ENCODE results near the gene L3MBTL4. TPM values are rescaled to one million over a fixed set of nuclear protein-coding genes. Genes with fewer than 3 reads are reported as not detected.

L3MBTL4 gene
- total RNA-seq, 6 experiments from 2014 or later = 8.2 to 16.0 (median 11.3) TPM

DNA sequence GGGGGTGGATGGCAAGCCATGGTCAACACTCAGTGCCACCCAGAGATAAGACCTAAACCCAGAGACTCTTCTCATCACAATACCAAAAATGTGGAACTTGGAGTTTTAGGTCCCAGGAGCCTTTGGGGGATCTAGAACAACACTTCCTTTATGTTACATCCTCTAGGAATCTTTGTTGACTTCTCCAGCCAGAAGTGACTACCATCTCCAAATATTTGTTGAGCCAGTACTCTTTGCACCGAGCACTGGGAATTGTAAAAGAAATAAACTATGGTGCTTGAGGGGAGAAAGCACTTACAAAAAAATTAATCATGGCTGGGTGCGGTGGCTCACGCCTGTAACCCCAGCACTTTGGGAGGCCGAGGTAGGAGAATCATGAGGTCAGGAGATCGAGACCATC is 399.3 kb downstream of the L3MBTL4 start:
- Histone ChIP-seq H3K27ac (no peak overlapping the region), H3K36me3 (no peaks in the 10 kb centered on the region), H3K9me3 (no peaks in the 10 kb centered on the region), H3K4me1 (no peaks in the 10 kb centered on the region), H3K4me3 (no peak overlapping the region), H3K27me3 (no peaks in the 10 kb centered on the region)
- DNase-seq (no peak), ATAC-seq (no peak)
- TF ChIP-seq, protein P1, sequence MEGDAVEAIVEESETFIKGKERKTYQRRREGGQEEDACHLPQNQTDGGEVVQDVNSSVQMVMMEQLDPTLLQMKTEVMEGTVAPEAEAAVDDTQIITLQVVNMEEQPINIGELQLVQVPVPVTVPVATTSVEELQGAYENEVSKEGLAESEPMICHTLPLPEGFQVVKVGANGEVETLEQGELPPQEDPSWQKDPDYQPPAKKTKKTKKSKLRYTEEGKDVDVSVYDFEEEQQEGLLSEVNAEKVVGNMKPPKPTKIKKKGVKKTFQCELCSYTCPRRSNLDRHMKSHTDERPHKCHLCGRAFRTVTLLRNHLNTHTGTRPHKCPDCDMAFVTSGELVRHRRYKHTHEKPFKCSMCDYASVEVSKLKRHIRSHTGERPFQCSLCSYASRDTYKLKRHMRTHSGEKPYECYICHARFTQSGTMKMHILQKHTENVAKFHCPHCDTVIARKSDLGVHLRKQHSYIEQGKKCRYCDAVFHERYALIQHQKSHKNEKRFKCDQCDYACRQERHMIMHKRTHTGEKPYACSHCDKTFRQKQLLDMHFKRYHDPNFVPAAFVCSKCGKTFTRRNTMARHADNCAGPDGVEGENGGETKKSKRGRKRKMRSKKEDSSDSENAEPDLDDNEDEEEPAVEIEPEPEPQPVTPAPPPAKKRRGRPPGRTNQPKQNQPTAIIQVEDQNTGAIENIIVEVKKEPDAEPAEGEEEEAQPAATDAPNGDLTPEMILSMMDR (IDR thresholded peaks at IDR 0.05) = no peak
- TF ChIP-seq POLR2A (IDR thresholded peaks at IDR 0.05) = no peak
- intact Hi-C loops (cut with DNase I) = no loop called here
- WGBS (ENCODE audit: insufficient coverage, low coverage, low lambda C conversion rate, missing lambda C conversion rate) = 97% methylated on average over 5 of the region's 5 CpGs

DNA sequence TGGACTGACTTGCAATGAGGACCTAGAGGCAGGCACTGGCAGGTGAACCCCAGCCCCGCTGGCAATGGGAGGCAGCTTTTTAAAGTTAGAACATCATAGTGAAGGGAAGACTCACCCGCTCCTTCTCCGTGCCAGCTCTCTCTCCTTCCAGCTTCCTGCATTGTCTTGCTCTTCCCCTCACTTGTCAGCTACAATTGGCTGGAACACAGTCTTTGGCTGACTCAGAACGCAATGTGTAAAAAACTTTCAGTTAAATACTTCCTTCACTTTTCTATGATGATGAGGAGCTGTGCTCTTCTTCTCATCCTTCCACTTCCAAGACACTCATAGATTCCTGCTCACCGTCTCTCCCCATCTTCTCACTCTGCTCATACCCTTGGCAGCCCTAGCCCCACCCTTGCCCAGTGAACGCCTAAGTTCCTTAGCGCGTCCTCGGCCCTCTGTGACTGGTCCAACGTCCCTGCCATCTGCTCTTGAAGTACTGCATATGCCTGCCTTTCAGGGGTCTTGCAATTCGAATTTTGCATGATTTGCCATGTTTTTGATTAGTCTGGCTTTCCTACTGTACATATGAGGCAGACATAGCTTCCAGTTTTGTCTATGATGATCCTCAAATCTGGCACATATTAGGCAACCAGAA is 401.4 kb downstream of the L3MBTL4 start:
- 83% methylated on average over 8 of the region's 11 CpGs for WGBS (ENCODE audit: insufficient coverage, low coverage, low lambda C conversion rate, missing lambda C conversion rate)
- TF ChIP-seq, protein P1 (IDR thresholded peaks at IDR 0.05) = no peak
- no peak for TF ChIP-seq POLR2A (IDR thresholded peaks at IDR 0.05)
- H3K27me3 ChIP-seq = no peaks in the 10 kb centered on the region
- H3K4me1 ChIP-seq = no peaks in the 10 kb centered on the region
- H3K4me3 ChIP-seq = no peak overlapping the region
- no peaks in the 10 kb centered on the region for H3K36me3 ChIP-seq
- no peaks in the 10 kb centered on the region for H3K9me3 ChIP-seq
- no peak overlapping the region for H3K27ac ChIP-seq
- DNase-seq (no peak), ATAC-seq (no peak)
- intact Hi-C loops (cut with DNase I) = no loop called here

DNA sequence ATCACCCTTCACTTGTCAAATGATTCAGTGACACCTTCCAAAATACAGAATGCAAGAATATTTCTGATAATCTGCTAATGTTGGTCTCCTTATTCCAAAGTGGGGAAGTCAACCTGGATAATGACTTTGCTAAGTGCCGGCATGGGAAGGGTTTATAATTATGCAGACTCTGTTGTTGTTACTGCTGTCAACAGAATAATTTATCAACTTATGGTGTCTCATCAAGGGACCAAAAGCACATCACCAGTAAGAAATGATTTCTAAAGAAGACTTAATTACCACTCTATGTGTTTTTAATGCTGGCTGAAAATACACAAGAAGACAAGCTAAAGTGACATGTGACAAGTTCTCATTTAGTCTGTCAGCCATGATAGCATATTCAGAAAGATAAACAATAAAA is 403.8 kb downstream of the L3MBTL4 start:
- intact Hi-C loops (cut with DNase I) = no loop called here
- no peak for TF ChIP-seq POLR2A (IDR thresholded peaks at IDR 0.05)
- 100% methylated on average over 1 of the region's 1 CpG for WGBS (ENCODE audit: insufficient coverage, low coverage, low lambda C conversion rate, missing lambda C conversion rate)
- DNase-seq (no peak), ATAC-seq (no peak)
- no peak overlapping the region for H3K27ac ChIP-seq
- H3K27me3 ChIP-seq = no peaks in the 10 kb centered on the region
- H3K4me1 ChIP-seq = no peaks in the 10 kb centered on the region
- no peak overlapping the region for H3K4me3 ChIP-seq
- no peaks in the 10 kb centered on the region for H3K36me3 ChIP-seq
- H3K9me3 ChIP-seq = no peaks in the 10 kb centered on the region

DNA sequence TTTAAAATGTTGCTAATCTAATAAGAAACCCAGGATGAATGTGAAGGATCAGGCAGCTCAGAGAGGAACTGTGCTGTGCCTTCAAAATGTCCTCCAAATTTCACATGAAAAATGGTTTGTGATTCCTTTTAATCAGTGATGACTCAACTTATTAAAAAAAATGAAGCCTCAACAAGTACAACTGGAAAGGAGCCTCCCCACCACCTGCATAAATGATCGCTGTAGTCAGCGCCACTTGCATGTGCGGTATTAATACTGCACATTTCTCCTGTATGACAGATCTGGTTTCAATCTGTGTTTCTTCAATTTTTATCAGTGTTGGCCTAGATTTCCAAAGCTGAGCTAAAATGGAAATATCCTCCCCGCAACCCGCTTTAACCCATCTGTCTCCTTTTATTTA is 404.4 kb downstream of the L3MBTL4 start:
- Histone ChIP-seq H3K27me3 (no peaks in the 10 kb centered on the region), H3K9me3 (no peaks in the 10 kb centered on the region), H3K4me1 (no peaks in the 10 kb centered on the region), H3K4me3 (no peak overlapping the region), H3K36me3 (no peaks in the 10 kb centered on the region), H3K27ac (no peak overlapping the region)
- intact Hi-C loops (cut with DNase I) = no loop called here
- ATAC-seq (no peak), DNase-seq (no peak)
- 94% methylated on average over 5 of the region's 5 CpGs for WGBS (ENCODE audit: insufficient coverage, low coverage, low lambda C conversion rate, missing lambda C conversion rate)
- no peak for TF ChIP-seq POLR2A (IDR thresholded peaks at IDR 0.05)
- TF ChIP-seq, protein P1 (IDR thresholded peaks at IDR 0.05) = no peak

DNA sequence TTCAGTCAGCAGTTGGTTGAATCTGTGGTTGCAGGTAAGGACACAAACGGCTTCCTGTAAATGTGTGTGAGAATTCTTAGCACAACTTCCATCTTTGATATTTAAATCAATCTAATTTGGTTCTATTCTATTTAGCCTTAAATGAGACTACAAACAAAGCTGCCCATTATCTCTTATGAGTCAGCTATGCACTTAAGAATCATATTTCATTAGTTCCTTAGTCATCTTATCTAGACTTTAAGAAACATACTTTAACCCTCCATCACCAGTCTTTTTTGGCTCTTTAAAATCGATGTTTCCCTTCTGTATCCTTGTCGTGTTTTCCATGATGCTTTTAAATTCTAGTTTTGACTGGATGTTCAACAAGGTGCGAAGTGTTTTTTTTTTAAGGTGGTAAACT is 405.0 kb downstream of the L3MBTL4 start:
- intact Hi-C loops (cut with DNase I) = no loop called here
- no peak overlapping the region for H3K4me3 ChIP-seq
- 80% methylated on average over 4 of the region's 4 CpGs for WGBS (ENCODE audit: insufficient coverage, low coverage, low lambda C conversion rate, missing lambda C conversion rate)
- ATAC-seq (no peak), DNase-seq (no peak)
- no peaks in the 10 kb centered on the region for H3K27me3 ChIP-seq
- no peak overlapping the region for H3K27ac ChIP-seq
- H3K36me3 ChIP-seq = no peaks in the 10 kb centered on the region
- TF ChIP-seq POLR2A (IDR thresholded peaks at IDR 0.05) = no peak
- TF ChIP-seq, protein P1 (IDR thresholded peaks at IDR 0.05) = no peak
- H3K9me3 ChIP-seq = no peaks in the 10 kb centered on the region
- H3K4me1 ChIP-seq = no peaks in the 10 kb centered on the region
